GM20000 (cell line): Measurements from ENCODE around the gene WNK2.
A peak's percentile ranks its signal among the peaks of the same experiment; 100 is the strongest.

ENCODE experiments used
- DNase-seq: peaks from one replicate; pipeline ENCODE4 v3.0.0; 2012; ENCODE audit warnings: low spot score
- TF ChIP-seq, protein P1 (sequence below): IDR thresholded peaks from 2 replicates; pipeline ENCODE4 v1.5.1; 2012; ENCODE audit warnings: mild to moderate bottlenecking, control low read depth; ENCODE audit errors: extremely low read depth, missing control alignments

Gene WNK2

DNA sequence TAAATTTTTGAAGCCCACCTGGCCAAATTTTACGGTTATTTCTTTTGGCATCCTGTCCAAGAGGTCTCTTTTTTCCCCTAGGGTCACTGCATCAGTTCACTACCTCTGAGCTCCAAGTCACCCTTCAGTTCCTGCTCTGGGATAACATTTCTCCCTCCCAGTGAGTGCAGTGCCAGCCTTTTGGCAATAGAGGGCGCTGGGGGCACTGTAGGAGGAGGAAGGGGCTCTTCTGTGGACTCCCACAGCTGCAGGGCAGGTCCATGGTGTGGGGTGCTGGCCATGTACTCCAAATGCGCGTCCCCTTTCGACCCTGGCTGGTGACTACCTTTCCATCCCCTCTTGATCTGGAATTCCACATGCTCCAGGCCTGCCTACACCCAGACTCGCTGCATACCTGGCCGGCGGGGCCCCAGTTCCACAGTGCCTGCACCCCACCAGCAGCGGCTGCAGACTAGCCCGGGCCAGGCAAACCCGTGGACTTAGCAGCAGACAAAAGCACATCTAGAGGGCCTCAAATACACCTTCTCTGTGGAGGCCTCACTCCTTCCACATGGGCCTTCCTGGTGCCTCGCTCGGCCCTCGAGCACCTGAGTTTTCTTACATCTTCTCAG lies 29.5 kb upstream of the WNK2 start:
- TF ChIP-seq, protein P1, sequence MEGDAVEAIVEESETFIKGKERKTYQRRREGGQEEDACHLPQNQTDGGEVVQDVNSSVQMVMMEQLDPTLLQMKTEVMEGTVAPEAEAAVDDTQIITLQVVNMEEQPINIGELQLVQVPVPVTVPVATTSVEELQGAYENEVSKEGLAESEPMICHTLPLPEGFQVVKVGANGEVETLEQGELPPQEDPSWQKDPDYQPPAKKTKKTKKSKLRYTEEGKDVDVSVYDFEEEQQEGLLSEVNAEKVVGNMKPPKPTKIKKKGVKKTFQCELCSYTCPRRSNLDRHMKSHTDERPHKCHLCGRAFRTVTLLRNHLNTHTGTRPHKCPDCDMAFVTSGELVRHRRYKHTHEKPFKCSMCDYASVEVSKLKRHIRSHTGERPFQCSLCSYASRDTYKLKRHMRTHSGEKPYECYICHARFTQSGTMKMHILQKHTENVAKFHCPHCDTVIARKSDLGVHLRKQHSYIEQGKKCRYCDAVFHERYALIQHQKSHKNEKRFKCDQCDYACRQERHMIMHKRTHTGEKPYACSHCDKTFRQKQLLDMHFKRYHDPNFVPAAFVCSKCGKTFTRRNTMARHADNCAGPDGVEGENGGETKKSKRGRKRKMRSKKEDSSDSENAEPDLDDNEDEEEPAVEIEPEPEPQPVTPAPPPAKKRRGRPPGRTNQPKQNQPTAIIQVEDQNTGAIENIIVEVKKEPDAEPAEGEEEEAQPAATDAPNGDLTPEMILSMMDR = peak; percentile 46
- DNase-seq = peak; percentile 54

DNA sequence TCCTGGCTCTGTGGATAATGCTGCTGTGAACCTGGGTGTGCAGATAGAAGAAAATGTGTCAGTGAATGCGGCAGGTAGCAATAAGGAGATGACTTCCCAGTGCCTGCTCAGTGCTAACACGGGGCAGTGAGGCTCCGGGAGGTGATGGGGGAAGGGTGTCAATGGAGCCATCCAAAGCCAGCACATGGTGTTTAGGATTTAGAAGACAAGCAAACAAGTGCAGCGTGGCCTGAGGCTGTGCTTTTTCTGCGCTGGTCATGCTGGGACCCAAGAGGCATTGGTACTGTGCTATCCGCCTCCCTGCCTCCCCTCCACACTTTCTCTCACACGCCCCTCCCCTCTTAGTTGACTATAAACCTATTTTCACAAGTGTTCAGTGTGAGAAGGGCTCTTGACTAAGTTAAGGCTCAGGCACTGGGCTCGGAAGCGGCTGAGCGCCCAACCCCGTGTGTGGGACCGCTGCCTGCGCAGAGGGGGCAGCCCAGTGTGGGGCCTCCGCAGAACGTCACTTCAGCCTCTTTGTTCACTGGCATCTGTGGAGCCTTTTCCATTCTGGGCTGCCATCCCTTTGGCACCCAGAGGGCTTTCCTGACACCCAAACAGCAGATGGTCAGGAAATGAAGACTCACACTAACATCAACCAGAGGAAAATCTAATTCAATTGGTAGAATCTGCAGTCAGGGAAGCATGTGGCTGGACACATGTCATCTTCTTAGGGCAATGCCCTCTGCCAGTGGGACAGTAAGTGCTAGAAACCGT lies 28.0 kb upstream of the WNK2 start:
- TF ChIP-seq, protein P1 = no peak
- DNase-seq = no peak

DNA sequence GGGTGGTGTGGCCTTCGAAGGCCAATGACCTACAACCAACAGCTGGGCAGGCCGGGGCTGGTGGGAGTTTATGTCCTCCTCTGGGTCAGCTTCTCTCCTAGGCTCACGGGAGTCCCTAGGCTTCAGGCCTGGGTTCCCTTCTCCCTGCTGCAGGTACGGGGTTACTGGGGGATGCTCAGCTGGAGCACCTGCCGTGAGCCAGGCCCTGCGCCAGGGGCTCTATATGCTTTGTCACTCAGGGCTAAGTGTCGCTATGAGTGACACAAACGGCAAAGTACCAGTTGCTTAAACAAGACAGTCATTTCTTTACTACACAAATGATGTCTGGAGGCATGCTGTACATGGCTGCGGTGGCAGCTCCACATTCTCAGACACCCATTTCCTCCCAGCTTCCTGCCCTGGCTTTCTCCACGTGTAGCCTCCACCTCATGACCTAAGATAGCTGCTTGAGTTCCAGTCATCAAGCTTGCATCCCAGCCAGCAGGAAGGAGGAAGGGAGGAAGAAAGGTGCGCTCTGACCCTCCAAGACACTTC lies 27.4 kb upstream of the WNK2 start:
- TF ChIP-seq, protein P1 = no peak

DNA sequence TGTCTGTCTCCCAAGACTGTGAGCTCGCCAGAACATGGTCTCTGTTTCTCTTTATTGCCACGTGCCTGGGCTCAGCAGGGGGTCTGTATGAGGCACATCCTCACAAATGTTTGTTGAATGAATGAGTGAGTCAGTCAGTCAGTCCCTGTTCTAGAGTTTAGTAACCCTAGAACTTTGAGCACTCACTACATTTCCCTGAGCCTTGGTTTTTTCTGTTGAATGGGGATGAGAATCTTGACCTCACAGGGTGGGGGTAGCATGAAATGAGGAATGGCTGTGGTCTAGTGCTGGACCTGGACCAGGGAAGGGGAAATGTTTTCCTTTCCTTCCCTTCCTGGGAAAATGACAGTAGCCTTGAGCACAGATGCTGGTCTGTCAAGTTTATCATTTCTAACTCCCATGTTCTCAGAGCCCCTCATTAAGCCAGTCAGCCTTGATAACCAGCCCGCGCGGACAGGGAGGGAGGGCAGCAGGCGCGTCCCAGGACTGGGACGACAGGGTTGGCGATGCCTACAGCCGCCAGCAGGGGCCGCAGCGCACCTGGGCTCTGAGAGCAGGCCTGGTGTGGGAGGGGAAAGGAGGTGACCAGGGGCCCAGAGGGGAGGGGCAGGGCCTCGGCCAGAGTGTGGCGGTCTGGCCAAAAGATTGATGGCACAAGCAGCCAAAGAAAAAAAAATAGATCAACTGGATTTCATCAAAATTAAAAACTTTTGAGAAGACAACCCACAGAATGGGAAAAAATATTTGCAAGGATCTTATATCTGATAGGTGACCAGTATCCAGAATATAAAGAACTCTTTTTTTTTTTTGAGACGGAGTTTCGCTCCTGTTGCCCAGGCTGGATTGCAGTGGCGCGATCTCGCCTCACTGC lies 24.1 kb upstream of the WNK2 start:
- TF ChIP-seq, protein P1 = peak; percentile 99
- peak; percentile 91 for DNase-seq

More for the DNA sequence above, 27.4 kb upstream of the WNK2 start:
- peak; percentile 57 for DNase-seq

DNA sequence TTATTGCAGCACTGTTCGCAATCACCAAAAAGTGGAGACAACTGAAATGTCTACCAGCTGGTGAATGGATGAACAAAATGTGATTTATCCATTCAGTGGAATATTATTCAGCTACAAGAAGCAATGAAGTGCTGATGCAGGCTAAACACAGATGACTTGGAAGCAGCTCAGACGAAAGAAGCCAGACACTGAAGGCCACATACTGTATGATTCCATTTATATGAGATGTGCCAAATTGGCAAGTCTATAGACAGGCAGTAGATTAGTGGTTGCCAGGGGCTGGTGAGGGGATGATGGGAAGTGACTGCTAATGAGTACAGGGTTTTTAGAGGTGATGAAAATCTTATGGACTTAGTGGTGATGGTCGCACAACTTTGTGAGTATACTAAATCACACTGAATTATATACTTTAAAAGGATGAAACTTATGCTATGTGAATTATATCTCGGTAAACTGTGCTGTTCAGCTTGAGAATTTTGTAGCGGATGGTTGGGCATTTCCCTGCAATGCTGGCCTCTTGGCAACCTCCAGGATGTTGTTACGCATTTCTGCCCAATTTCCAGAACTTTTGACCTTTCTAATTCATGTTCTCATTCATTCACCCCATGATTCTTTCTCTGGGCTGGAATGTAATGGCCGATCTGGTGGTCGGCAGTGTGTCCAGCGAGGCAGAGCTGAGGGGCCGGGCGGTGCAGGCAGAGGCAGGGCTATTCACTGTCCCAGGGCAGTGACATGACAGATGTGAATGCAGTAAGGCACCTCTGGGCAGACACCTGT lies 22.0 kb upstream of the WNK2 start:
- TF ChIP-seq, protein P1 = no peak
- DNase-seq = no peak

DNA sequence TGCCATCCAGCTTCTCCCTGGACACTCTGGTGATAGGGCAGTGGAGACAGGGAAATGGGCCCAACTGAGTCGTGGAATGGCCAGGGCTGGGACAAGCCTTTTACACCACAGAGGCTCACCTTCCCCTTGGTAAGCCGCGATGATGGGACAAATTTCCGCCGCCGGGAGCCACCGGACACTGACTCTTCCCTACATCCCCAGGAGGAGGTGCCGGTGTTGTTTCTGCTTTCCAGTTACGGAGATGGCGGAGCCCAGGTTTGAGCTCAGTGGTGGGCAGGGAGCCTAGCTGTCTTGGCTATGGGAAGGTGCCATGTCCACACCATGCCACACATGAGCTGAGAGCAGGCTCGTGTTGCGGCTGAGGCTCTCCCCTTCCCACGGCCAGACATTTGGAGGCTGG lies 19.9 kb upstream of the WNK2 start:
- no peak for DNase-seq
- TF ChIP-seq, protein P1 = no peak
